Ovary (tissue), 9 donors: ENCODE data around the gene PDE4D. TPM values are rescaled to one million over a fixed set of nuclear protein-coding genes. Genes with fewer than 3 reads are reported as not detected.

Experiments
- DNase-seq, 5 donors: peaks; one replicate each; pipeline ENCODE4 v3.0.0-alpha.2; 2019 to 2020
- H3K27ac ChIP-seq, 2 donors: fragments of 200-600 bp; one replicate each; pipeline versions ENCODE4 v1.5.1 to v1.8.0; 2019 to 2022
- H3K27me3 ChIP-seq: fragments of 200-600 bp; one replicate; pipeline ENCODE4 v1.8.0; 2022
- H3K36me3 ChIP-seq: fragments of 200-600 bp; sonication (generic); one replicate; pipeline ENCODE4 v1.5.1; 2019
- H3K4me1 ChIP-seq: one replicate; pipeline ENCODE4 v1.8.1; 2013; ENCODE audit warnings: mild to moderate bottlenecking, moderate library complexity; ENCODE audit not compliant: insufficient read depth
- H3K4me3 ChIP-seq: fragments of 200-600 bp; sonication (generic); one replicate; pipeline ENCODE4 v1.5.1; 2017
- H3K9me3 ChIP-seq, 2 donors: fragments of 200-600 bp in 1 of 2; sonication (generic) in 1 of 2; one replicate each; pipeline versions ENCODE4 v1.5.1 to v1.8.1; 2013 to 2019; ENCODE audit warnings: mild to moderate bottlenecking in 1 of 2, moderate library complexity in 1 of 2
- CTCF ChIP-seq, 3 donors: fragments of 450-650 bp in 2 of 3; fragments of 200-600 bp in 1 of 3; IDR thresholded peaks; one replicate each; pipeline versions ENCODE4 v1.5.1 to v1.8.0; 2016 to 2022; ENCODE audit warnings: antibody characterized with exemption in 3 of 3, mild to moderate bottlenecking in 1 of 3
- EP300 ChIP-seq: sonication (generic); formaldehyde crosslinking; IDR thresholded peaks from one replicate; pipeline ENCODE4 v1.6.1; 2017; ENCODE audit warnings: antibody characterized with exemption
- POLR2A ChIP-seq: fragments of 450-650 bp; IDR thresholded peaks from one replicate; pipeline ENCODE4 v1.6.1; 2017; ENCODE audit warnings: antibody characterized with exemption, mild to moderate bottlenecking, moderate library complexity
- WGBS, 3 donors: extraction: QIAGEN DNeasy Blood & Tissue Kit in 1 of 3; methylation state at CpG; one replicate each; pipeline versions ENCODE4 v1.1.5 to v1.1.7; 2013 to 2017; 5-methylcytosine and 5-hydroxymethylcytosine counted together
- intact Hi-C, 4 donors: fragments of 100-400 bp; cut with DNase I; formaldehyde crosslinking; loops; one replicate each; pipeline versions ENCODE4 v1.11.0 to v1.15.1; 2022 to 2023
- polyA plus RNA-seq, 2 donors: library from polyadenylated mRNA; stranded (reverse); fragments of 200-250 nt in 1 of 2; fragments of 350-450 nt in 1 of 2; fragmentation: Illumina TruSeq in 1 of 2; extraction: RNeasy Lipid Tissue Mini Kit (QIAGEN cat#74804) in 1 of 2; gene quantifications; one replicate each; pipeline ENCODE4 v1.2.3, GENCODE V29; 2013 to 2014
- total RNA-seq, 7 donors: library from RNA; depleted of rRNA in 2 of 7; stranded (reverse); fragments of >200 nt in 2 of 7; fragmentation: NEBNext Ultra II Directional in 3 of 7; extraction: Animal tissue kit (Norgen Biotek cat#: 25700) in 3 of 7; gene quantifications; one replicate each; pipeline versions ENCODE4 v1.1.0 to v1.2.4, GENCODE V29; 2016 to 2023
- donor health status: DM: no; HTN: no; CAD: no; lungs with moderate emphysema.
- donor health status: DM: no; HTN: no; CAD: no.
- donor health status: Bipolar disorder and iron deficiency.
- donor health status: DM: yes; HTN: yes; CAD: no.
- donor health status: DM: no; HTN: no; CAD: no.
- donor health status: DM: yes; HTN: yes; CAD: no.

PDE4D gene
- total and polyA plus RNA-seq, 9 donors: 1.3 to 67.6 (median 8.4) TPM

GRCh38 chr5:59620535-59621212 lies 272.9 kb downstream of the PDE4D start:
- H3K27ac ChIP-seq: no peak overlapping the region
- no peaks in the 10 kb centered on the region for H3K36me3 ChIP-seq
- TF ChIP-seq EP300: no peak
- no peak for TF ChIP-seq POLR2A
- TF ChIP-seq CTCF (IDR thresholded peaks at IDR 0.05): no peak
- H3K4me3 ChIP-seq: no peak overlapping the region
- intact Hi-C loops: no loop called here
- H3K4me1 ChIP-seq: no peaks in the 10 kb centered on the region
- no peak for DNase-seq
- no peaks in the 10 kb centered on the region for H3K27me3 ChIP-seq
- H3K9me3 ChIP-seq: no peaks in the 10 kb centered on the region

- Histone ChIP-seq H3K36me3 (no peaks in the 10 kb centered on the region), H3K4me3 (no peak overlapping the region), H3K27ac (no peak overlapping the region), H3K4me1 (no peaks in the 10 kb centered on the region), H3K9me3 (no peaks in the 10 kb centered on the region), H3K27me3 (no peaks in the 10 kb centered on the region)
- TF ChIP-seq EP300 (no peak), CTCF (IDR thresholded peaks at IDR 0.05) (no peak), POLR2A (no peak)
- WGBS, 3 donors: 92 to 96% (median 96%) methylated on average over 3 of the region's 3 CpGs
- intact Hi-C loops: no loop called here
- DNase-seq: no peak
Measured at GRCh38 chr5:59618644-59619043, 274.9 kb downstream of the PDE4D start.

GRCh38 chr5:59617186-59617771 lies 276.2 kb downstream of the PDE4D start:
- TF ChIP-seq CTCF (IDR thresholded peaks at IDR 0.05) (no peak), EP300 (no peak), POLR2A (no peak)
- Histone ChIP-seq H3K27me3 (no peaks in the 10 kb centered on the region), H3K4me3 (no peak overlapping the region), H3K27ac (no peak overlapping the region), H3K9me3 (no peaks in the 10 kb centered on the region), H3K36me3 (no peaks in the 10 kb centered on the region), H3K4me1 (no peaks in the 10 kb centered on the region)
- WGBS, 3 donors: 96 to 98% (median 96%) methylated on average over 9 of the region's 9 CpGs
- DNase-seq: no peak
- intact Hi-C loops: no loop called here

- H3K4me3 ChIP-seq: no peak overlapping the region
- H3K9me3 ChIP-seq: no peaks in the 10 kb centered on the region
- no peaks in the 10 kb centered on the region for H3K27me3 ChIP-seq
- 76 to 89% (median 80%) methylated on average over 1 of the region's 1 CpG for WGBS, 3 donors
- no peaks in the 10 kb centered on the region for H3K36me3 ChIP-seq
- H3K27ac ChIP-seq: no peak overlapping the region
- no peak for TF ChIP-seq CTCF (IDR thresholded peaks at IDR 0.05)
- H3K4me1 ChIP-seq: no peaks in the 10 kb centered on the region
- intact Hi-C loops: no loop called here
- no peak for DNase-seq
Measured at GRCh38 chr5:59616413-59616812, 277.1 kb downstream of the PDE4D start.
